Omental fat pad (tissue), 4 donors: ENCODE measurements around the gene ALDOA. TPM values are rescaled to one million over a fixed set of nuclear protein-coding genes. Genes with fewer than 3 reads are reported as not detected.

ENCODE experiments used
- ATAC-seq: fragments of 150-250 bp; one replicate; pipeline ENCODE4 v1.9.1; 2016; ENCODE audit warnings: mild to moderate bottlenecking, moderate library complexity; ENCODE audit not compliant: low FRiP score
- DNase-seq: peaks from one replicate; pipeline ENCODE4 v3.0.0-alpha.2; 2019; ENCODE audit warnings: low spot score
- CTCF ChIP-seq, 3 donors: fragments of 450-650 bp; IDR thresholded peaks; one replicate each; pipeline ENCODE4 v1.5.1; 2016 to 2017; ENCODE audit warnings: antibody characterized with exemption in 3 of 3, mild to moderate bottlenecking in 3 of 3, moderate library complexity in 2 of 3
- total RNA-seq, 4 donors: library from RNA; depleted of rRNA; stranded (reverse); fragments of >200 nt; gene quantifications; one replicate each; pipeline ENCODE4 v1.1.0, GENCODE V29; 2016

Gene ALDOA
- total RNA-seq, 4 donors from 2014 or later: 468 to 864 (median 772) TPM

- no peak for ATAC-seq
- no peak for TF ChIP-seq CTCF (IDR thresholded peaks at IDR 0.05)
- no peak for DNase-seq
These were observed 19.7 kb downstream of the ALDOA start for GRCh38 chr16:30085247-30085646.

GRCh38 chr16:30085820-30086219 lies 20.3 kb downstream of the ALDOA start:
- DNase-seq: no peak
- no peak for TF ChIP-seq CTCF (IDR thresholded peaks at IDR 0.05)
- ATAC-seq: no peak

GRCh38 chr16:30086291-30087140 lies 21.0 kb downstream of the ALDOA start:
- no peak for DNase-seq
- no peak for ATAC-seq
- TF ChIP-seq CTCF (IDR thresholded peaks at IDR 0.05): no peak

- ATAC-seq (no peak), DNase-seq (no peak)
- no peak for TF ChIP-seq CTCF (IDR thresholded peaks at IDR 0.05)
These were observed 21.8 kb downstream of the ALDOA start for GRCh38 chr16:30087181-30087898.

GRCh38 chr16:30088237-30088831 lies 22.8 kb downstream of the ALDOA start:
- no peak for DNase-seq
- no peak for TF ChIP-seq CTCF (IDR thresholded peaks at IDR 0.05)
- ATAC-seq: no peak

GRCh38 chr16:30088832-30089624 lies 23.5 kb downstream of the ALDOA start:
- ATAC-seq: no peak
- DNase-seq: no peak
- TF ChIP-seq CTCF (IDR thresholded peaks at IDR 0.05): no peak
